HG03521 (cell line): ENCODE measurements around the gene IL17C.
A peak's percentile ranks its signal among the peaks of the same experiment; 100 is the strongest.

Experiments
- ATAC-seq: cut with Tn5 transposase; IDR thresholded peaks from one replicate; pipeline ENCODE4 v1.9.1; 2021; ENCODE audit warnings: mild to moderate bottlenecking, moderate library complexity; ENCODE audit not compliant: unreplicated experiment

The IL17C gene

DNA sequence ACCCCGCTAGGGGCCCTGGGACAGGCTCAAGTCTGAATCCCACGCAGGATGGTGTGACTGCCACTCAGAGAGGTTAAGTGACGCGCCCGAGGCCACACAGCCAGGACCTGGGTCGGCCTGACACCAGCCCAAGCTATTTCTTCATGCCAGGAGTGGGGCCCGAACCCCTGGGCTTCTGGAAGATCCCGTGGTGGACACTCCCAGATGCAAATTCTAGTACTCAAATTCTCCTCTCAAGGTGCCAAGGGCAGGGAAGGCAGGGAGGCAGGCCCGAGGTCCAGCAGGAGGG, 5.2 kb downstream of the IL17C start:
- ATAC-seq: no peak

DNA sequence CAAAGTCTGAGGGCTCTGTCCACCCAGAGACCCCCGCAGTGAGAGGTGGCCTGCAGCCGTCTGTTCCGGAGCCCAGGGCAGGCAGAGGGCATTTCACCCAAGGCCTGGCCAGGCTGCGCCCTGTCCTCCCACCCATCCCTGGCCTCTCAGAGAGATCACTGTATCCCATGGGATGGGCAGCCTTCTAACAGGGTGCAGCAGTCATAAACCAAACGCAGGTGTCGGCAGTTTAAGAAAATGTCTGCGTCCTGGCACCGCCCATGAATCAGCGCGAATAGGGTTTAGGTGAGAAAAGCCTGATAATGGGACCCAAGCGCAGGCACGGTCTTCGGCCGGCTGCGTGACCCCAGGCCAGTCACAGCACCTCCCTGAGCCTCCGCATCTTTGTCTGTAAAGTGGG, 7.1 kb downstream of the IL17C start:
- ATAC-seq: no peak

DNA sequence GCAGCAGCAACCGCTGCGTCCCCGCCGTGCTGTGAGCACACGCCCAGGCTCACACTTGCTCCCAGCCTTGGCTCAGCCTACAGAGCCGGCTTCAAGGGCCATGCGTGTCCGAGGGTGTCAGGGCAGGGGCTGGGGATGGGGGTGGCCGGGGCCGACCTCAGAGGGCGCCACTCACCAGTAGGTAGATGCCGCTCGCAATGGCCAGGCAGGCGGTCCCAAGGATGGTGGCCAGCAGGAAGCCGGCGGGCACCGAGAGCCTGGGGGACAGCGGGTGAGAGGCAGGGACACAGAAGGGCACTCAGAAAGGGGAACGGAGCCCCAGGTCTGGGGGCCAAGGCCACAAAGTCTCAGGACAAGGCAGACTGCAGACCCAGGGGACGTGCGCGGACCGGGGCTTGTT, 7.6 kb downstream of the IL17C start:
- no peak for ATAC-seq

DNA sequence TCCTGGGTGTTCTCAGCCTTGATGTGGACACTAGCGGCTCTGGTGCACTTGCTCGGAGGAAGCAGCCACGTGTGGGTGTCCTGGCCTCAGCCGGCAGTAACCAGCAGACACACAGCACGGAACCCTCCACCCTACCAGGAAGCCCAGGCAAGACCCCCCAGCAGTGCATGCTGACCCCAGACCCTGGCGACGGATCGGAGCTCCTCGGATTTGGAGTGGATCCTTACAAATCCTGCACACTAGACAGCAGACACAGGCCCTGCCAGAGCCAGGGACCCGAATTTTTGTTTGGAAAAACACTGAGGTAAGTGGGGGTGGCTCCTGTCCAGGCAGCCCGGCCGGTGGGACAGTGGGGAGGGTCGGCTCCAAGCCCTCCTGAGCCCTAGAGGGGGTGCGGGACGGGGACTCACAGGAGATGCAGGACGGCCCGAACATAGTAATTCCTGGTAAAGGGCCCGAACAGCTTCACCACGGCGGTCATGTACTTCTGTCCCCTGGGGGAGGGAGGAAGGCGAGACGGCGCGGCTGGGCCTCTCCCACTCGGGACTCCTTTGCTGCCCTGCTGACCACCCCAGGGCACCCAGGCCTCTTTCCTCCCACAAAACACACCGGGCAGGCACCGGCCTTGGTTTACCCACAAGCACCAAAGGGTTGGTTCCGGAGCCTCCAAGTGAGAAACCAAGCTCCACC, 8.1 kb downstream of the IL17C start:
- ATAC-seq: no peak

DNA sequence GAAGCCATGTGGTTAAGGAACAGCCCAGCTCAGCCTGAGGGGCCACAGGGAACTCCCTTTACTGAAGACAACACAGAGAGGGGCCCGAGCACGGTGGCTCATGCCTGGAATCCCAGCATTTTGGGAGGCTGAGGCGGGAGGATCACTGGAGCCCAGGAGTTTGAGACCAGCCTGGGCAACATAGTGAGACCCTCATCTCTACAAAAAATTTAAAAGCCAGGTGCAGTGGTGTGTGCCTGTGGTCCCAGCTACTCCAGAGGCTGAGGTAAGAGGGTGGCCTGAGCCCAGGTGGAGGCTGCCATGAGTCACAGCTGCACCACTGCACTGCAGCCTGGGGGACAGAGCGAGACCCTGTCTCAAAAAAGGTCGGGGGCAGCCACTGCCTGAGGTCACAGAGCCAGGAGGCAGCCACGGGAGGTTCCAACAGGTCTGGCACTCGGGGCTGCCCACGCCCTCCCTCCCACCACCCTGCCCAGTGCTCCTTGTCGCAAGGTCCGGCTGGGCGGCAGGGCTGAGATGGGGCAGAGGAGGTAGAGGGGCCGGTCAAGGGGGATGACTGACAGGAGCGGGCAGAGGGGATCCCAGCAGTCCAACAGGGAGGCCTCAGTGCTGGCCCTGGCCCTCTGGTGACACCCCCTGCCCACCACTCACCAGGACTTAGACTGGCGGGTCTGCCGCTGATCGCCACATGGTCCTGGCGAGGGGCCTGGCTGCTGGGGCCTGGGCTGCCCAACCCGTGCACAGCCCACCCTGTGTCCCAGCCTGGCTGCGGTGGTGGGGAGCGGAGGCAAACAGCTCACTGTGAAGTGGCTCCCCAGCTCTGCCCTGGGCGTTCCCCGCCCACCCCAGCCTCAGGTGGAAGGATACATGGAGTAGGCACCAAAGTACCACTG, 9.1 kb downstream of the IL17C start:
- no peak for ATAC-seq

DNA sequence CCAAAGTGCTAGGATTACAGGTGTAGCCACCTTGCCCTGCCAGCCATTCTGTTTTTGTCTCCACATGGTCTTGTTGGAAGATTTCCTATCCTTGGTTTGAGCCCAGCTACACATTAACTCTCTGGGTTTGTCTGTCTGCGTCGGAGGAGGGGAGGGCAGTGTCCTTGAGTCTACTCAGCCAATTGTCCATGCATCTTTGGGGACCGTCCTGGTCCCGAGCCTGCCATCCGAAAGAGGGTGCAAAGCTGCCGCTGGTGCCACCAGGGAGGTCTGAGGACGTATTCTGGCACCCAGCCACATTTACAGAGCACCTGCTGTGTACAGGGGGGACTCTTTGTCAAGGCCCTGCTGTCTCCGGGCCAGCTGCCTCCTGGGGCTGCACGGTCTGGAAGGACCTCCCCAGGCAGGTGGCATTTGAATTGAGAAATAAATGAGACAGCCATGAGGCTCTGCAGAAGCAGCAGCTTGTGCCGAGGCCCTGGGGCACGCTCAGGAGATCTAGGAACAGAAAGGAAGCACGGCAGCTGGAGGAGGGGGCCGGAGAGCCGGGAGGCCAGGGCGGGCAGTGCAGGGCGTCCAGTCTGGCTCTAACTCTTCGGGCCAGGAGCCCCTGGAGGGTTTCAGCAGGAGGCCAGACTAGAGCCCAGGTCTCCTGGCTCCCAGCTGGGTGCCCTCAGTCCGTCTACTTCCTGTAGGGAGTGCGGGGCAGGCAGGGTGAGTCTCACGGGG, 11.0 kb downstream of the IL17C start:
- no peak for ATAC-seq

DNA sequence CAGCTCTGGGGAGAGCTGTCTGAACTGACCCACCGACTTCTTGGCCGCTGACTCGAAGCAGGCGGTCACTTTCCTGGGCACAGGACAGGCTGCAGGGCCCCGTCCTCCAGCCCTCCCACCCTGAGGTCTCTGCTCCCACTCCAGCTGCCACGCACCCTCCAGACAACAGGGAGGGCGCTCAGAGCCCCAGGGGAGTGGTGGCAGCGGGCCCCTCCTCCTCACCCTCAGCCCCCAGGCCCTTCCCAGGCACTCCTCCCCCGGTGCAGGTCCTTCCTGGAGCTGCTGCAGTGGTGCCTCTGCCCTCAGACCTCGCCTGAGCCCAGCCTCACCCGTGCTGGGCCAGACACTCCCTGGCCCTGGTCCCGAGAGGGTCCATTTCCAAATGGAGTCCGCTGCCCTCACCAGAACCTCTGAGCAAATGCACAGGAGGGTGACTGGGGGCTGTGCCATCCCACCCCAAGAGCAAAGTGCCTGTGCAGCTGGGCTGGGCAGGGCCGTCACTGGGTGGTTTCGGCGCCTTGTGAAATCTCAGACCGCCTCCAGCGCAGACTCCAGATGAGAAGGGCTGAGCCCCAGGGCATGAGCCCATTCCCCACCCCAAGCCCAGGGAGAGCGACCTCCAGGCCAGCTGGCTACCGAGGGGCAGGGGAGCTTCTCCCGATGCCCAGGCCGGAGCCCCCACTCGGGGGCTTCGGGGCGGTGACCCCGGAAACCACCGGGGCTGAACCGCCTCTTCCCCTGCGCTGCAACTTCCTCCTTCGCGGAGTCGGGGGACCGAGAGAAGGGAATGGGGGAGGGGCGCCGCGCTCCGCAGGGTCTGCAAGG, 11.8 kb downstream of the IL17C start:
- ATAC-seq: peak; percentile 13

DNA sequence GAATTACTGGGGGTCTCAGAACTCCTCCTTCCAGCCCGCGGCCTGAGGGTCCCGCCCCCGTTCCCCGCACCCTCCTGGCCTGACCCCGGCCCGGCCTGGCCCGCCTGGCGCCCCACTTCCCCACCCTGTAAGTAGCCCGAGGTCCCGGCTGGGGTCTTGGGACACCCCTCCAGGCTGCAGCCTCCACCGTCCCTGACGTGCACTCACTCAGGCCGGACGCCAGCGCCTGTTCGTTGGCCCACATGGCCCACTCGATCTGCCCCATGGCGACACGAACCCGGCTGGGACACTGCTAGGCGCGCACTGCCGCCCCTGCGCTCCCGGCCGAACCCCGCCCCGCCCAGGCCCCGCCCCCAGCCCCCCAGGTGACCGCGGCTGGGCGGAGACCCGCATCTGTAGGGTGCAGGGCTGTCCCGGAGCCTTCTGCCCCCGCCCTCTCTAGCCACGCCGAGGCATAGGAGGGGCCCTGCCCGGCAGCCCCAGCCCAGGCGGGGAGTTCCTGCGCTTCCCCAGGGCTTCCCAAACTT, 12.4 kb downstream of the IL17C start, which contains the start of gene CYBA:
CYBA (minus strand) TSS at position 305 of the 527 bp plus-strand sequence; CDS start at position 265, 40 bp downstream.
- ATAC-seq: peak; percentile 71

DNA sequence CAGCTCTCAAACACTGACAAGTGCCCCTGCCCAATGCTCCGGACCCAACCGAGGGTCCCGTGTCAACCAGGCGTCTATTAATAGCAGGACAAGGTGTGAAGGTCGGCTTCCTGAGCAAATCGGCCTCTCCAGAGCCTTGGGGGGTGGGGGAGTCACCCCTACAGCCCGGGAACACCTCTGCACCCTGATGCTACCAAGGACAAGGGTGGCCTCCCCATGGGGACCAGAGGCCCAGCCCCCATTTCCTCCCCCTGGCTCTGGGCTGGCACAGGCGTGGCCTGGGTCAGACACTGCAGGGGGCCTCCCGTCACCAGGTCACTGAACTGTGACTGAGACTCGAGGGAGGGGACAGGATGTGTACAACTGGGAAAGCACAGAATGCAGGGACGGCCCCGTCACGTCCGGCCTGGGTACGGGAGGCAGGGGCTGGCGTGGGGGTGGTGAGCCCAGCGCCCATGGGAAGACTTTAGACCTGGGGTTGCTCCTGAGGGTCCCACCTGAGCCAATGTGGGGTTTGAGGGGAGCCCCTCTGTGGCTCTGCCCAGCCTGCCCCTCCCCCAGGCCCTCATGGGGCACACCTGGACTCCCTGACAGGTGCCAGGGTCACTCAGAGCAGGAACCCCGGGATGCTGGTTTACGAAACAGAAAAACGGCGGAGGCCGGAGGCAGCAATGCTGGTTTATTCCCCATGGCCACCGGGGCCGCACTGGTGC, 13.1 kb downstream of the IL17C start:
- peak; percentile 66 for ATAC-seq

DNA sequence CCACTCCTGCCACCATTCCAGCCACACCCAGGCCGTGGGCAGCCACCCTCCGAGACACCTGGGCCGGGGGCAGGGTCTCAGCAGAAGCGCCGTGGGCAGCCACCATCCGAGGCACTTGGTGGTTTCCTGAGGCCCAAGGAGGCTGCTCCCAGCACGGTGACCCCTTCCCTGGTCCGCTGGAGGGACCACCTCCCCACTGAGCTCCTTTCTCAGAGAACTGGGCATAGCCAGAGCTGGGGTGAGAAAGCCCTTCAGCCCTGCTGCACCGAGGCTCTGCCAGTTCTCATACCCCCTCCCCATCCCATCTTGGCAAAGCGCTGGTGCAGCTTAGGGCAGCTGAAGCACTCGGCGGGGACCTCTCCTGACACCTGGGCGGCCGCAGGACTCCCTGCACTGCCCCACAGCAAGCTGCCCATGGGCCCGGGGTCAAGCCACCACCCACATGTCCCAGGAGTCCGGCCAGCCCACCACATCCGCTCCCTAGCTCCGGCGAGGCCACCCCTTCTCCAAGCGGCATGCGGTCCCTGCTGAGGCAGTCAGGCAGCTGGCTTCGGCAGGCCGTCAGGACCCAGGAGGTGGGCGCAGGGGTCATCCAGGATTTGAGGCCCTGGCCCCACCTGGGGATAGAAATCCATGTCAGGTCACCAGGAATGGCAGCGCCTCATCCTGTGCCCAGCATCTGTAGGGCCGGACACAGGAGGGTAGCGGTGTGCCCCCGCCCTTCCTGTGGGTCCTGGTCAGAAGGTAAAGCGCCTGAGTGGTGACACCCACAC, 13.8 kb downstream of the IL17C start:
- no peak for ATAC-seq

DNA sequence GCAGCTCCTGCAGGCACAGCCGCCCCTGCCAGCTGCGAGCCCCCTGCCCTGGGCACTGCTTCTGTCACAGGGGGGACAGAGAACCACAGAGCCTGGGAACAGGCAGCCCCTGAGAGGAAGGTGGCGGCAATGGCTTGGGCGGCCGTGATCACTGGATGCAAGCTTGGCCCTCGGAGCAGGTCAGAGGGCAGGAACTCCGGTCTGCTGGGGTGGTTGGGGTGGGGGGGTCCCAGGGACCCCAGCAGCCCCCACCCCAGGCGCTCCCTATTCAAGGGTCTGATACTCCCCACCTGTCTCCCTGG, 14.3 kb downstream of the IL17C start:
- ATAC-seq: no peak

DNA sequence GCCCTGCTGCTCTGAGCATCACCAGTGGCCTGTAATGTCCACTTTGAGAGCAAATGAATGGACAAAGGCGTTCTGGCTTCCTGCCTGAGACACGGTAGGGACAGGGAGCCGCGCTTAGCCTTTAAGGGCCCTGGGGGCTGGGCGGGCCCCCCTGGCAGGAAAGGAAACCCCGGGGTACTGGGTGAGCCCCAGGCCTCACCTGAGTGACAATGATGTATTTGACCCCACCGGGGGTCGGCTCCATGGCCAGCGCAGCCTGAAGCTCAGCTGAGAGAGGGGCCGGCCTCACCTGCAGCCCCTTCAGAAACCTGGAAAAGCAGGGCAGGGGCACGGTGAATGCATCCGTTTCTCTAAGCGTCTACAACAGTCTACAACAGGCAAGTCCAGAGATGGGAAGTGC, 14.7 kb downstream of the IL17C start:
- no peak for ATAC-seq

DNA sequence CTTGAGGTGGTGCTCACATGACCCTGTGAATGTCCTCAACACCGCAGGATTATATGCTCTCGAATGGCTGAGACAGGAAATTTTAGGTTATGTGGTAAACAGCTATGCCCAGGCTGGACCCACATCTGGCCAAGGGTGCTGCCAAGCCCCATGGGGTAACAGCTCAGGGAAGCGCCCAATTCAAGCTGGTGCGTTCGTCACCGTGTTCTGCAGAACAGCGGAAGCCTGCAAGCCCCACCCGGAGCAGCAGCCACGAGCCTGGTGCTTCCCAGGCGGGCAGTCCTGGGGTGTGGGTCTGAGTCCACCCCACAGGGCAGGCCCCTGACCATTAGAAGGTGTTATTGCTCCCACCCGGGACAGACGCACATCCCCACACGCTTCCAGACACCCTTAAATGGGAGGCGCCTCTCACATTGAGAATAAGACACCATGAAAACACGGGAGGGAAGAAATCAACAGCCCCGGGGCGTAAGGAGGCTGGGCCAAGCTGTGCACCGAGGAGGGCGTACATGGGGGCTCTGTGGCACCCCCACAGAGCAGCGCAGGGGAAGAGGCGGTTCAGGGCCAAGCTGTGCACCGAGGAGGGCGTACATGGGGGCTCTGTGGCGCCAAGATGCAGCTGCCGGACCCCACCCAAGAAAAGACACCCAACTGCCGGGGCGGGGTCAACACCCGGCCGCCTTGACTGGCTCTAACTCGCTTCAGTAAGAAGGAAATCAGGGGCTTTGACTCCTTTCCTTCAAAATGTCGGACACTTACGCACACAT, 15.4 kb downstream of the IL17C start:
- ATAC-seq: no peak

DNA sequence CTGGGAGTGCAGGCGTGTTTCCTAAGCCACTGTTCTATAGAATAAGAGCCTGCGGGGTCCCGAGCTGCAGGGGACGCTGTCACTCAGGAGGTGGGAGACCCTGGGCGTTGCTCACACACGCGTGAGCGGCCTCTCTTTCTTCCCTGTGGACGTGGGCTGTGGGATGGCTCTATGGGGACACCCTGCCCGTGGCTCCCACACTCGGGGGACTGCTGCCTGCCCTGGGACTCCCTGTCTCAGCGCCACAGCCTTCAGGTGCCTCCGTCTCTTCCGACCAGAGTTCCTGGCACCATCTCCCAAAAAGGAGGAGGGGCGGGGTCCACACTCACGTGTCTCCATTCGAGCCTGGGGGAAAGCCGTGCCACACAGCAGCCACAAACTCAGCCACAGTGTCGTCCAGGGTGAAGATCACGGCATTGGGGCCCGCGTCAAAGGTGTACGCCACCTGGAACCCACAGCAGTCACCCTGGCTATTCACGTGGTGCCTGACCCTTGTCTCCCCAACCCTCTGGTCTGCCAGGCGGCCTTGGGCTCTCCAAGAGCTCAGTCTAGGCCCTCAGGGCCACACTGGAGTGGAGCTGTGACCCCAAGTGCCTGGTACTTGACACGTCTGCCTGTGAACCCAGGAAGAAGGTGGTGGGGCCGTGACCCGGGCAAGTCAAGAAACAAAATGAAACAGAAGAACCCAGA, 16.1 kb downstream of the IL17C start:
- ATAC-seq: no peak

DNA sequence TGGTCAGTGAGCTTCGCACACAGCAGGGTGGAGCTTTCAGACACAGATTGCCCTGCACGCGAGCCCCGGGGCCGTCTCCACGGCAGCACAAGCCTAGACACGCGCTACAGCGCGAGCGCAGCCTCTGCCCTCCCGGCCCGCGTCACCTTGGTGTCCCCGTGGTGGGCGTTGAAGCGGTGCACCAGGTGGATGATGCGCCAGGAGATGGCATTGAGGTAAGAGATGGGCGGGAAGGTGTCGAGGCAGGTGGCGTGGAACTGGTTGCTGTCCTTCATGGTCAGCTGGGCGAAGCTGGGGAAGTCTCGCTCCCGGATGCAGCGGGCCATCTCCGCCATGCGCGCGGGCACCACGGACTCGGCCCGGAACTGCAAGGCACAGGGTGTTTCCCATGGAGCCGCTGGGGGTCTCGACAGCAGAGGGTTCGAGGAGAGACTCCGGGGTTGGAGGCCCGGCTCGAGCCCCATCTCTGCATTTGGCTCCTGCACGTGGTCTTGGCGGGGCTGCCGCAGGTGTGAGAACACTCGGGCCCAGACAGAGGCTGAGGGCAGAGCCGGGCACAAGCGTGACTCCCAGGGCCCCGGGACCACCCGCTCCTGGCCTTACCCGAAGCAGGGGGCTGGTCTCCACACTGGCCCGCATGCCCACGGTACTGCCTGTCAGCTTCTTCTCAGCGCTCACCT, 16.8 kb downstream of the IL17C start:
- ATAC-seq: no peak

DNA sequence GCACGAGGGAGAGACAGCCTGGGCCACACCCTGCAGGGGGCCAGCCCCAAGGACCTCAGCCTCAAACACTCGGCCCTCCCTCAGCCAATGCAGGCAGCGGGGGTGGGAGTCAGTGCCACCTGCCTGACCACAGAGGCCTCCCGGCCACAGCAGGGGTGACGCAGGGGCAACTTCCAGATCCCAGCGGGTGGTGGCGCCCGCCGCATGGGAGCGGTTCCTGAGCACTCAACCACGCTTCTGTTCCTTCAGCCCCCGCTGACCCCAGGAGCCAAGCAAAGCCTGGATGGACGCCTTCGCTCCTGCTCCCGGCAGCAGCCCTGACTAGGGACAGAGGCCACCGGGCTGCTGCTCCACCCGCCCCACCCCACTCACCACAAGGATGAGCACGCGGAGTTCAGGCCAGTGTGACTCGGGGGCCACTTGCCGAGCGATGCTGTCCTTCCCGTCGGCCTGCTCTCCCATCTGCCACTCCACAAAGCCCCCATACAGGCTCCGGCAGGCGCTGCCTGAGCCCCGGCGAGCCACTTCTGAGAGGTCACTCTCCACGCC, 17.4 kb downstream of the IL17C start:
- ATAC-seq: no peak

DNA sequence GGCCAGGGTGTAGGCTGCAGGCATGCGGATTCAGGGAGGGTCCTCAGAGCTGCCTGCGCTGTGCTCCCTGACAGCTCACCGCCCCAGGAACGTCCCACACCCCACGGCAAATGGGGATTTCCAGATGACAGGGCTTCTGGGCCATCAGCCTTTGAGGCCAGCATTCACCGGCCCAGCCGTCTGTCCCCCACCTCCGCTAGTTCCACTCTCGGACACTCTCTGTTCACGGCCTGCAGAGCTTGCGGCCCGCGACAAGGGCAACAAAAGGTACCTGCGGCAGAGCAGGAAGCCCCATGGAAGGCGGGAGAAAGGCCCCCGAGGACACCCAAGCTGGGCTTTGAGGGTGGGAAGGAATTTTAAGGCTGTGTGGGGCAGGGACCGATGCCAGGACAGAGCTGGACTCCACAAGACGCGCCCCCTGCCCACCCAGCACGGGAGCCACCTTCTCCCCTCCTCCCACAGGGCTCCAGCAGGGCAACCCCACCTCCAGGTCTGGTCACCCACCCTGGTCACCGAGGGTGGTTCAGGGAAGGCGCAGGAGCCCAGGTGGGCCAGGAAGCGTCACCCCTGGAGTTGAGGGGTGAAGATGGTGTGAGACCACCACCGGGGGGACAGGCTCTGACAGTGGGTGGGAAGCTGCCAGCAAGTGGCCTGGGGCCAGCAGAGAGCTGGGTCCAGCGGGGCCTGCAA, 18.1 kb downstream of the IL17C start:
- no peak for ATAC-seq
